SK-N-MC (cell line): ENCODE measurements around the gene HAUS2.

Source experiments
- EZH2 ChIP-seq: fragments of 200-600 bp; sonication (generic); IDR thresholded peaks from one replicate; pipeline ENCODE4 v1.6.1; 2017; ENCODE audit warnings: antibody characterized with exemption
- FOXP2 ChIP-seq: optimal IDR thresholded peaks from 2 replicates; pipeline ENCODE3; 2011; ENCODE audit warnings: mild to moderate bottlenecking, moderate library complexity; ENCODE audit not compliant: insufficient read depth; ENCODE audit errors: extremely low read length, control extremely low read depth
- POLR2AphosphoS5 ChIP-seq: IDR thresholded peaks from 2 replicates; pipeline ENCODE4 v1.6.1; 2012; ENCODE audit warnings: mild to moderate bottlenecking, low read depth, low read length, borderline replicate concordance

DNA sequence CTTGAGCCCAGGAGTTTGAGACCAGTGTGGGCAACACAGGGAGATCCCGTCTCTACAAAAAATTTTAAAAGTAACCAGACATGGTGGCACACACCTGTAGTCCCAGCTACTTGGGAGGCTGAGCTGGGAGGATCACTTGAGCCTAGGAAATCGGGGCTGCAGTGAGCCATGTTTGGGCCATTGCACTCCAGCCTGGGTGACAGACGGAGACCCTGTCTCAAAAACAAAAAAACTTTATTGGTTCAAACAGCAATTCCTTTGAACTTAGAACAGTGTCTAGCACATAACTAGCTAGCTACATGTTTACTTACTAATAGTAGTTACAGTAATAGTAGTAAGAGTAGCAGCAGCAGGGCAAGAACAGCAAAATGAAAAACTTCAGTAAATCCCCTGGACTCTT is 10.1 kb downstream of the HAUS2 start:
- TF ChIP-seq POLR2AphosphoS5 = no peak
- TF ChIP-seq EZH2 = no peak
- TF ChIP-seq FOXP2 = no peak
